Myocyte (in vitro differentiated cells): ENCODE data around the gene BRSK1. TPM values are rescaled to one million over a fixed set of nuclear protein-coding genes. Genes with fewer than 3 reads are reported as not detected.

Experiments used
- DNase-seq: peaks from one replicate; pipeline ENCODE4 v3.0.0-alpha.2; 2012; ENCODE audit warnings: low read depth
- total RNA-seq: library from RNA; depleted of rRNA; stranded (reverse); fragments of >200 nt; gene quantifications from 2 replicates; pipeline ENCODE4 v1.2.3, GENCODE V29; 2014

The BRSK1 gene
- total RNA-seq, 1 donor from 2014 or later: 5.5 TPM

DNA sequence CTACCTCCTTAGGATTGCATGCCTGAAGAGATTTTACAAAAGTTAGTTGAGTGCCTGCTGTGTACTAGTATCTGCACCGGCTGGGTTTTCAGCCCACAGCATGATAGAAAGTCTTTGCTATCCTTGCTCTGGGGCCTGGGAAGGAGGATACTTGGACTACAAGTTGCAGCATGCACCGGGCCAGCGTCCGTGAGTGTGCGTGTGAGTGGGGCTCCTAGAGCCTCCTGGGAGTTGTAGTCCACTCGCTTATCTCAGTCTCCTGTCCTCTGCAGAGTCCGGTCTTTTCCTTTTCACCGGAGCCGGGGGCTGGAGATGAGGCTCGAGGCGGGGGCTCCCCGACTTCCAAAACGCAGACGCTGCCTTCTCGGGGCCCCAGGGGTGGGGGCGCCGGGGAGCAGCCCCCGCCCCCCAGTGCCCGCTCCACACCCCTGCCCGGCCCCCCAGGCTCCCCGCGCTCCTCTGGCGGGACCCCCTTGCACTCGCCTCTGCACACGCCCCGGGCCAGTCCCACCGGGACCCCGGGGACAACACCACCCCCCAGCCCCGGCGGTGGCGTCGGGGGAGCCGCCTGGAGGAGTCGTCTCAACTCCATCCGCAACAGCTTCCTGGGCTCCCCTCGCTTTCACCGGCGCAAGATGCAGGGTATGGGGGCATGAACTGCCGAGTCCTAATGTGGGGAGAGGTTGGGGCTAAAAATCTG is 20.6 kb downstream of the BRSK1 start:
- DNase-seq: no peak

DNA sequence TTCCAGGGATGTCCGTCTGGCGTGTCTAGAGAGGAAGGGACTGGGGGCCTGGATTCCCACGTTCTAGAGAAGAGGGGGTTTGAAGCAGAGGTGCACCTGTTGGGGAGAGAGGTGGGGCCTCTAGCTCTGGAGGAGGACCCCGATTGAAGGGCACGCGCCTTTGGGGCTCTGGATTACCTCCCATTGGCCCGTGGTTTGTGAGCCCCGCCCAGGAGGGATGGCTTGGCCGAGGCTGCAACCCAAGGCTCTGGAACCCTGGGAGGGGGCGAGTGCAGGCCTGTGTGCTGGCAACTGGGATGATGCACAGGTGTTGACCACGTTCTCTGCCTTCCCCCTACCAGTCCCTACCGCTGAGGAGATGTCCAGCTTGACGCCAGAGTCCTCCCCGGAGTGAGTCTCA is 21.2 kb downstream of the BRSK1 start:
- DNase-seq: no peak

DNA sequence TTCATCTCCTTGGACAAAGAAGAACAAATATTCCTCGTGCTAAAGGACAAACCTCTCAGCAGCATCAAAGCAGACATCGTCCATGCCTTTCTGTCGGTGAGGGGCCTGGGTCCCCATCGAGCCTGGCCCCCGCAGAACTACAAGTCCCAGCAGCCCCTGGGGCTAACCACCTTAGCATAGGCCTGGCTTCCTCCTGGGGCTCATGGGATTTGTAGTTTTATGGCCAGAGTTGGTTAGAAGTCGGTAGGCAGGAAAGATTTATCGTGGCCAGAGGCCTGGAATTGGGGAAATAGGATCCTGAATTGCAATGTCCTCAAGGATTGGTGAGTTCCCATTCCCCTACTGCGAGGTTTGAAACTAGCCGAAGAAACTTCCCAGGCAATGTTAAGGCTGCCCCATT is 21.7 kb downstream of the BRSK1 start:
- DNase-seq: peak; percentile 23

DNA sequence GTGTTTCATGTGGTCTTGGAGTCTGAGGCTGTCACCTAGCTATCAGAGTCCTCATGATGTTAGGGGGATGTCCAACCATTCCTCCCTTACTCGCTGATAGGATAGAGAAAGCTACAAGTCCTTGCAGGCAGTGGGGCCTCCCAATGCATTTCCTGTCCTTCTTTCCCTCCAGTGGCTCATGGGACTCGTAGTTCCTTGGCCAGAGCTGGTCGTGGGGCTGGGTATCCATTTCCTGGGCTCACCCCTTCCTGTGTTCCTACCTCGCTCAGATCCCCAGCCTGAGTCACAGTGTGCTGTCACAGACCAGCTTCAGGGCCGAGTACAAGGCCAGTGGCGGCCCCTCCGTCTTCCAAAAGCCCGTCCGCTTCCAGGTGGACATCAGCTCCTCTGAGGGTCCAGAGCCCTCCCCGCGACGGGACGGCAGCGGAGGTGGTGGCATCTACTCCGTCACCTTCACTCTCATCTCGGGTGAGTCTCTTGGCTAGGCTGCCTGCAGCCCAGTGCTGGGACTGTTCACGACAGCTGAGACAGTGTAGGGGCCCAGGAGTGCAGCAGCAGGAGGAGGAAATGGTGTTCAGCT is 22.3 kb downstream of the BRSK1 start:
- no peak for DNase-seq

DNA sequence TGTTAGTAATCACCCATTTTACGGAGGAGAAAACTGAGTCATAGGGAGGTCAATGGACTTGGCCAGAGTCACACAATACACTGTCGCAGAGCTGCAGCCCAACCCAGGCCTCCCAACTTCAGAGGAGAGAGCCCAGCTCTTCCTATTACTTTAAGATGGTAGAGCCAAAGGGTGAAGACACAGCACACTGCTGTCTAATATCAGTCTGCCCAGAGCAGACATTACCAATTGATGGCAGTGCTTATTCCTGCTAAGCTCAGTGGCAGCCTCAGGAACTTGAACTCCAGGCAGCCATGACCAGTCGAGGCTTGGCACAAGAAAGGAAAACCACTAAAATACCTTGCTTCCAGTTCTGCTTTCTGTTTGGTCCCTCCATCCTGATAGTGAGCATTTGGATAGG is 22.9 kb downstream of the BRSK1 start:
- no peak for DNase-seq

DNA sequence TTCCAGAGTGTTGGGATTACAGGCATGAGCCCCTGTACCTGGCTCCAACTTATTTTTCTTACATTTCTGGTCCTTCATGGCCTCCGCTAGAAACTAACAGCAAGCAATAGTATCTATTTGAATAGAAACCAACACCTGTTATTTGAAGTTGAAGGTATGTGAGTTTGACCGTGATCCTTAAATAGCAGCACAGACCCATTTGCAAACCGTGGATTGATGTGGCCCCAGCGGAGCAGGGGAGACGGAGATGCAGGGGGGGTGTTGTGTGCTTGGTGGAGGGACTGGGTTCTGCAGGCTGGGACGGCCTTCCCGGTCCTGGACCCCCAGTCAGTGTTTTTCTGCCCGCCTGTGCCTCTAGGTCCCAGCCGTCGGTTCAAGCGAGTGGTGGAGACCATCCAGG is 24.5 kb downstream of the BRSK1 start:
- no peak for DNase-seq

DNA sequence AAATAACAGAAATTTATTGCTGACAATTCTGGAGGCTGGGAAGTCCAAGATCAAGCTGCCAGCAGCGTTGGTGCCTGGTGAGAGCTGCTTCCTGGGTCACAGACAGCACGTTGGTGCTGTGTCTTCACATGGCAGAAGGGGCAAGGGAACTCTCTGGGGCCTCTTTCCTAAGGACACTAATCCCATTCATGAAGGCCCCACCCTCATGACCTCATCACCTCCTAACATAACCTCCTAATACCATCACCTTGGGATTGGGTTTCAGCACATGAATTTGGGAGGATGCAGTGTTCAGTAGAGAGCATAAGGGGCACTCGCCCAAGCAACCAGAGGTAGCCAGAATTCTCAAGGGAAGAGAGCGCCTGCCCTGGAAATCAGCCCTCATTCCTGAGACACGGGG is 25.7 kb downstream of the BRSK1 start:
- DNase-seq: no peak

DNA sequence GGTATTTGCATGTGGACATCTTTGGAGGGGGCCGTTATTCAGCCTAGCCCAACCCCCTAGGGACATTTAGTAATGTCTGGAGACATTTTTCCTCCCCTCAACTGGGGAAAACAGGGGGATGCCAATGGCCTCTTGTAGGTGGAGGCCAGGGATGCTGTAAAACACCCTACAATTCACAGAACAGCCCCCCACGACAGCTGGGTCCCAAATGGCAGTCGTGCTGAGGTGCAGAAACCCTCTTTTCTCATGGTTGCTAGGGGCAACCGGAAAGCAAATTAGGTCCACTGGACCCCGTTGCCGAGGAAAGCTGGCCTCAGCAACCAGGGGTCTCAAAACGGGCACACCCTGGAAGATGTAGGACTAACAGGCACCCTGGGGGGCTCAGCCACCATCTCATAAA is 26.7 kb downstream of the BRSK1 start:
- no peak for DNase-seq

DNA sequence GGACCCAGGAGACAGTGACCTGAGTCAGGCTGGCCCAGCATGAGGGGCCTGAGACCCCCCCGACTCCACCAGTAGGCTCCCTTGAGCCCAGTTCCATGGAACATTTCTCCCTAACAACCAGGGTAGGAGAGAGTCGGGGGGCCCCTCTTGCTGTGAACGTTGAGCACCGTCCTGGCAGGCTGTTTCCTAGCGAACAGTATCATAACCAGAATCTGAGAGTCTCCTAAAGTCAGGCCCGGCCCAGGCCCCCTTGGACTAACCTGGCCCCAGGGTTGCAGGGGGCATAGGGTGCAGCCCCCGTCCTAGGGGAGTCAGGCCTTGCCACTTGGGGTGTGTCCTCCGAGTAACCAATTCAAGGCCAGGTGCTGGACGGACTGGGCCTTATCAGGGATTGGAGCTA is 27.6 kb downstream of the BRSK1 start:
- no peak for DNase-seq

DNA sequence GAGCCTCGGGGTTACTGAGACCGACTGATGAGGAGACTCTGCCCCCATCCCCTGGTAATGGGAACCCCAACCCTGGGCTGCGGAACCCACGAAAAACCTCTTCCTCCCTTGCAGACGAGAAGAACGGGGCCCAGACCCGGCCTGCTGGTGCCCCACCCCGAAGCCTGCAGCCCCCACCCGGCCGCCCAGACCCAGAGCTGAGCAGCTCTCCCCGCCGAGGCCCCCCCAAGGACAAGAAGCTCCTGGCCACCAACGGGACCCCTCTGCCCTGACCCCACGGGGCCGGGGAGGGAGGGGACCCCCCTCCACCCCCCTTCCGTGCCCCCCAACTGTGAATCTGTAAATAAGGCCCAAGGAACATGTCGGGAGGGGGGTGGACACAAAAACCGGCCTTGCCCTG is 28.0 kb downstream of the BRSK1 start:
- DNase-seq: no peak

DNA sequence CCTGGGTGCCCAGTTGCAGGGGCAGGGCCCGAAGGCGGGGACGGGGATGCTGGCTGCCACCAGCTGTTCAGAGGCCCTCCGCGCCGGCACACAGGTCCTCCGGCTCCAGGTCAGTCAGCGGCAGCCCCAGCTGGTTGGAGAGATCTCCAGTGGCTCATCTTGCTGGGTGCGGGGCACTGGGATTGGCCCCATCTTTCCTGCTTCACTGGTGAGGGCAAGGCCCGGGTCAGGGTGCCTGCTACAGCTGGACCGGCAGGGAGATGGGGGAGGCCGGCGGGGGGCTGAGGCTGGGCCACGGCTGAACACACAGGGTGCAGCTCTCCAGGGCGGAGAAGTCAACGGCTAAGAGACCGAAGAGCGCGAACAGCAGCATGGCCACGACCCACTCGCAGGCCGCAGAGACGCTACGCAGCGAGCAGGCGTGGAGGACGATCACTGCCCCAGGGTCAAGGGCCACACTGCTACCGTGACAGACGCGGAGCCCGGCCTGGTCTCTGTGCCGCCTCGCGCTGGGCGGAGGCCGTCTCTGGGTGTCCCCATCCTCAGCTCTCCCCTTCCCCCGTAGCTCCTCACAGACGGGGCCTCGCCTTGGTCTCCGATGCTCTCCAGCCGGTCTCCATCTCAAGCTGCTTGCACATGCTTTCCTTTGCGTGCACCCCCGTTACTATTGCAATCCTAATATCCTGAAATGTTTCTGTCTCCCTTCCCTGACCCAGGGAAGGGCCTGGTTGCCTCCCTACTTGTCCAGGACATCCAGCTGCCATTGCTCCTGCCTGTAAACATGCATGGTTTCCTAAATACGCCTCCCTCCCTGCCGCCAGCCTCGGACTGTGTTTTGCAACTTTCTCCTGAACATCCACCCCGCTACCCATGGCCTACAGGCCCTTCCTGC is 29.1 kb downstream of the BRSK1 start:
- no peak for DNase-seq

DNA sequence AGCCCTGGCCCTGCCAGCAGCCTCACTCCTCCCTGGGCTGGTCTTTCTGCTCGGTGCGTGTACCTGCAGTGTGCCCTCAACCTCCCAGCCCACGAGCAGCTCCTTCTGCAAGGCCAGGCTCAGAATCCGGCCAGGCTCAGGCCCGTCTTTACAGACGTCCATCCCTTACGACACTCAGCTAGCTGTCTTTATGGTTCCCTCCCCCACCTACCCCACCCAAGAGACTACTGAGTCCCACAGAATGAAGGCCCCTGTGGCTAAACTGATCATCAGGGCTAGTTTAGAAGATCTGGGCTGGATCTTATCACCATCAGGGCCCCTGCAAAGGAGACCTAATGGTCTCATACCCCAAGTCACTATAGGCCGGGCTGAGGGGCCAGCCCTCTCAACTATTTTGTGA is 30.6 kb downstream of the BRSK1 start:
- DNase-seq: no peak

DNA sequence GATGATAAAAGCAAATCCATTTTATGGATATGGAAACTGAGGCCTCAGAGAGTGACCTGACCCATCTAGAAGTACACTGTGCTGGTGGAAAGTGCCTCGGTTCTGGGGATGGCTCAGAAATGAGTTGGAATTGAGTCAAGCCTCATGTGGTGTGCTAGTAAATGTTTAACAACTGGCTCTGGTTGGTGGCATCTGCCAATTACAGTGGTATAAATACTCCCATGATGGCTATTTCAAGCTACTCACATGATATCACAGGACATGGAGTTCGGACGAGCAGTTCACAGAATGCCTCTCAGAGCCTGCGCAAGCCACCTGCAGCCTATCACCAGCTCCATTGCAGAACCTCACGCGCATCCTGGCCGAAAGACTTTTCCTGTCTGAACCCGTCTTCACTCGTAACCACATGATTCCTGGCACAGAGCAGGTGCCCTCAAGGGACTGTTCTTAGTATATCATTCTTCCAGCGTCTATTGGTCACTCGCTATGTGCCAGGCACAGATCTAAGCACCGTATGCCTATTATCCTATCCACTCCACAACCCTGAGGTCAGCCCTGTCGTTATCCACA is 32.2 kb downstream of the BRSK1 start:
- no peak for DNase-seq

DNA sequence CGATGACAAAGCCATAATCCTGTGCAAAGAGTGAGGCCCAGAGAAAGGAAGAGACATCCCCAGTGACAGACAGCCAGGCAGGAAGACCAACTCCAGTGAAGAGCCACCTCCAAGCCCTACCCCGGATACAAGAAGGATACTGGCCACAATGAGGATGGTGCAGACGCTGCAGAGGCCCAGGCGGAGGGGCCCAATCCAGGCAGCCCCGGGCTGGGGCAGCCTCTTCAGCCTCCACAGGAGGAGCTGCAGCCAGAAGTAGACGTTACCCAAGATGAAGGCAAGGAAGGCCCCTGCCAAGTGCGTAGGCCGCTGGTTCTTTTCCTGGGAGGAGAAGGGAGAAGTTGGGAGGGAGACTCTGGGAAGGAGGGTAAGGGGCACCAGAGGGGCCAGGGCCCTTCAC is 32.8 kb downstream of the BRSK1 start:
- no peak for DNase-seq

DNA sequence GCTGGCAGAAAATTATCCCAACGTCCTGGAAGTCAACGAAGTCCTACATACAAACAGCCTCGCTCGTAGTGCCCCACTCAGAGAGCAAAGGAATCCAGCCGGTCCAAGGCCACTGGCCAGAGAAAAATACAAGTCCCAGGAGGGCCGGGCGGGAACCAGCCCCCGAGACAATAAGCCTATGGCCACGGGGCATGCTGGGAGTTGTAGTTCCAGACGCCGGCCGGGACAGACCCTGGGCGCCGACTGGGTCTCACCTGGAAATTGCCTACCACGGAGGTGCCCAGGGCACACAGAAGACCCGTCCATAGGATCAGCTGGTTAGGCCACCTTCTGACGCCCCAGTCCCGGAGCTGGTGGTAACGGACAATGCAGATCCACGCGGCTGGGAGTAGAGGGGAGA is 36.0 kb downstream of the BRSK1 start:
- DNase-seq: peak; percentile 26

DNA sequence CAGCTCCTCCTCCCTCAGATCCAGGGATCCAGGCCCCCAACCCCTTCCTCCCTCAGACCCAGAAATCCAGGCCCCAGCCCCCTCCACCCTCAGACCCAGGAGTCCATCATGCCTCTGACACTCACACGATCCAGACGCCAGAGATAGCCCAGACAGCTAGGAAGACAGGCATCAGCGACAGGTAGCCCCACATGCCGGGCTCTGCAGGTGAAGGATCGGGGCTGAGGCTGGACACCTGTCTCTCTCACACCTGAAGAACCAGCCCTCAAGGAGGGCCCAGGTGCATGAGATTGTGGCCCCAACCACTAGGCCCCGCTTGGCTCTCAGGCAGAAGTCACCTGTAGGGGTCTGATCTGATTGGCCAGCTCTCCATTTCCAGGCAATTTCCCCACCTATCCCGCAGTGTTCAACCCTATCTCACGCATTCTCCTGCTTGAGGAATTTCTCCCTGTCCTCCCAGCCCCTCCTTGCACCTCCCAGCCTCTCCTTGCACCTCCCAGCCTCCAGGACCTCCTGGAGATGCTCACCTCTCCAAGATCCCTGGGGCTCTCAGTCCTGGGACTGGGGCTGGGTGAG is 37.1 kb downstream of the BRSK1 start:
- DNase-seq: no peak

DNA sequence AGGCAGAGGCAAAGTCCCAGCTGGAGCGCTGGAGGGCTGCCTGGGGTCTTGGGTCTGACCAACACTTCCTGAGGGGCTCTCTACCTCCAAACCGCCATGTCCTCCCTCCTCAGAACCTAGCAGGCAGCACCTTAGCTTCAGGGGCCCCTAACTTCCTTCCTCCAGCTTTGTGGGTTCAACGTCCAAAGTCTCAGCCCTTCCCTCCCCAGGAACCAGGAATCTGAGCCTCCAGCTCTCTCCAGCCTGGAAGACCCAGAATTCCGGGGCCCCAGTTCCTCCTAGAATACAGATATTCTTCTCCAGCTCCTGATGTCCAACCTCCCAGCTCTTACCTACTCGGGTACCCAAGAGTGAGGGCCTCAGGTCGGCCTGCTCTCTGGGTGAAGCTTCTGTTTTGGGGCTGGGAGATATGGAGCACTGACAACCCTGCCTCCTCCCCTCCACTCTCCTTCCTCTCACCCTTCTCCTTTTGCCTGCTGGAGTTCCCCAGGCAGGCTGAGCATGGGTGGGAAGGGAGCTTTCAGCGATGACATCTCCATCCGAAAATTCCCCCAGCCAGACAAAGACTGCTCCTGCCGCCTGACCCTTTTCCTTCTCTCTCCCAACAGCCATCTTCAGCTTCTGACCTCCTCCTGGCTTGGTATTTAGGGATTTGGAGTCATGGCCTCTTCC is 37.8 kb downstream of the BRSK1 start:
- no peak for DNase-seq

DNA sequence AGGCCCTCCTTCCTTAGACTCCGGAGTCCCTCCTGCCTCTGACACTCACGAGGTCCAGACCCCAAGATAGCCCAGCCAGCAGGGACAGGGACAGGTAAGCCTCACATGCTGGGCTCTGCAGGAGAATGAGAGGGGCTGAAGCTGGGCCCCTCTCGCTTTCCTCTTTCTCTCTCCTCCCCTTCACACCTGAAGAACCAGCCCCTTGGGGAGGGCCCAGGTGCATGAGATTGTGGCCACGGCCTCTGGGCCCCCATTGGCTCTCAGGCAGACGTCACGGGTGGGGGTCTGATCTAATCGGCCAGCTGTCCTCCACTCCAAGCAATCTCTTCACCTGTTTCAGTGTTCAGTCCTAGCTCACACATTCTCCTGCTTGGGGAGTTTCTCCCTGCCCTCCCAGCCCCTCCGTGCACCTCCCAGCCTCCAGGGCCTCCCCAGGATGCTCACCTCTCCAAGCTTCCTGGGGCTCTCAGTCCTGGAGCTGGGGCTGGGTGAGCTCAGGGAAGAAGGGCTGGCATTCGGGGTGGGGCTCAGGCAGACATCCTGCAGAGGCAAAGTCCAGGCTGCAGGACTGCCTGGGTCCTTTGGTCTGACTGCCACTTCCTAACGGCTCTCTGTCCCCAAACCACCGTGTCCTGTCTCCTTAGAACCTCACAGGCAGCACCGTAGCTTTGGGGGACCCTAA is 38.5 kb downstream of the BRSK1 start:
- DNase-seq: no peak

DNA sequence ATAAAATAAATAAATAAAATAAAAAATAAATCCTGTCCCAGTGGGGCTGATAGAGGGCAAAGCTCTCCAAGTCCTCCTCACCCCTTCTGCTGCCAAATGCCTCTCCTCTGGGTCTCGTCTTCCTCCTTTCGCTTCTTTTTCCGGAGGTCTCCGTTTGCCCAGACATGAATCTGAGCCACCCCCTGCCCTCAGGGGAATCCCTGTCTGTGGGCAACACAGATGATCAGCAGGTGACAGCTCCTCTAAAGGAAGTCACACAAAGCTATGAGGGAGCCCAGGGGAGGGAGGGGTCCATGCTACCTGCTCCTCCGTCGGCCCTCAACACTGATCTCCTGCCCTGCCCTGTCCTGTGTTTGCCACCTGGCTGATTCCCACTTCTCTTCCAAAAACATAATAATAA is 40.9 kb downstream of the BRSK1 start:
- no peak for DNase-seq

DNA sequence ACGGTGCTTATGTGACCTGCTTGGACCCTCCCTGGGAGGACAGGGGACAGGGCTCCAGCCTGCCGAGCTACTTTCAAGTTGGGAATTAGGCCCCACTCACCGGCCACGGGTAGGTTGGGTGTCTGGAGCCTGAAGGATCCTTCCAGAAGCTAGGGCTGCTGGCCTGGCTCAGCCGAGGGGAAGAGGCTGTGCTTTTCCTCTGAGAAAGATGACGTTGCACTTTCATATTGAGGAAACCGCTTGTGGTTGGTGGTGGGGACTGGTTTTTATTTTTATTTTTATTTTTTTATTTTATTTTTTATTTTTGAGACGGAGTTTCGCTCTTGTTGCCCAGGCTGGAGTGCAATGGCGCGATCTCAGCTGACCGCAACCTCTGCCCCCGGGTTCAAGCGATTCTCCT is 41.4 kb downstream of the BRSK1 start, which contains the start of gene TMEM150B:
Gene TMEM150B (minus strand): TSS at position 170 of the 400 bp plus-strand sequence. CDS start 4,305 bp downstream, outside the sequence.
- no peak for DNase-seq
